ENCODE results near the gene KLF15. TPM values are rescaled to one million over a fixed set of nuclear protein-coding genes. Genes with fewer than 3 reads are reported as not detected.

Gene KLF15
- total RNA-seq, 3 donors from 2014 or later (not counting 1 experiment from before 2014, with no cell fraction given), result 0.23 to 0.38 (median 0.36) TPM

- no peak for TF ChIP-seq CTCF (IDR thresholded peaks at IDR 0.05)
- DNase-seq (no peak), ATAC-seq (no peak)
- Mint-ChIP-seq H3K36me3 (no peaks in the 10 kb centered on the region), H3K4me1 (no peaks in the 10 kb centered on the region), H3K4me3 (no peak overlapping the region), H3K27me3 (ENCODE audit: low read depth in 2 of 2) (peaks cover 34 to 38% of the 10 kb centered on the region in 2 donors), H3K27ac (no peak overlapping the region), H3K9me3 (no peaks in the 10 kb centered on the region)
- Histone ChIP-seq H3K36me3 (ENCODE audit: control insufficient read depth, insufficient read depth, low read length) (no peaks in the 10 kb centered on the region), H3K4me1 (ENCODE audit: control insufficient read depth, insufficient read depth, low read length) (no peaks in the 10 kb centered on the region), H3K4me3 (ENCODE audit: low read length) (no peak overlapping the region), H3K27me3 (ENCODE audit: control insufficient read depth, insufficient read depth, low read length) (no peaks in the 10 kb centered on the region), H3K9me3 (ENCODE audit: control insufficient read depth, insufficient read depth, low read length) (peaks cover 6% of the 10 kb centered on the region), H3K27ac (ENCODE audit: low read length) (no peak overlapping the region)
- intact Hi-C loops (cut with micrococcal nuclease), result no loop called here
- 94% methylated on average over 6 of the region's 6 CpGs for WGBS (ENCODE audit: insufficient coverage)
Observed at GRCh38 chr3:126395846-126396513, 38.8 kb upstream of the KLF15 start.

GRCh38 chr3:126394977-126395321 is 37.7 kb upstream of the KLF15 start:
- Histone ChIP-seq H3K9me3 (ENCODE audit: control insufficient read depth, insufficient read depth, low read length) (peaks cover 6% of the 10 kb centered on the region), H3K27ac (ENCODE audit: low read length) (no peak overlapping the region), H3K4me3 (ENCODE audit: low read length) (no peak overlapping the region), H3K27me3 (ENCODE audit: control insufficient read depth, insufficient read depth, low read length) (no peaks in the 10 kb centered on the region), H3K36me3 (ENCODE audit: control insufficient read depth, insufficient read depth, low read length) (no peaks in the 10 kb centered on the region), H3K4me1 (ENCODE audit: control insufficient read depth, insufficient read depth, low read length) (no peaks in the 10 kb centered on the region)
- H3K27ac Mint-ChIP-seq, result no peak overlapping the region
- no peak for ATAC-seq
- H3K4me3 Mint-ChIP-seq, result no peak overlapping the region
- no peak for DNase-seq
- no peaks in the 10 kb centered on the region for H3K4me1 Mint-ChIP-seq
- no peak for TF ChIP-seq CTCF (IDR thresholded peaks at IDR 0.05)
- intact Hi-C loops (cut with micrococcal nuclease), result no loop called here
- peaks cover 40 to 44% of the 10 kb centered on the region in 2 donors for H3K27me3 Mint-ChIP-seq (ENCODE audit: low read depth in 2 of 2)
- no peaks in the 10 kb centered on the region for H3K9me3 Mint-ChIP-seq
- 15% methylated on average over 30 of the region's 30 CpGs for WGBS (ENCODE audit: insufficient coverage)
- no peaks in the 10 kb centered on the region for H3K36me3 Mint-ChIP-seq

- peaks cover 45 to 50% of the 10 kb centered on the region in 2 donors for H3K27me3 Mint-ChIP-seq (ENCODE audit: low read depth in 2 of 2)
- WGBS (ENCODE audit: insufficient coverage), result 37% methylated on average over 43 of the region's 43 CpGs
Observed at GRCh38 chr3:126394179-126394976, 37.2 kb upstream of the KLF15 start, which contains the start of gene CFAP100. Gene CFAP100 (plus strand): TSS chr3:126394909. CDS start chr3:126396001, 1,092 bp downstream.

More at GRCh38 chr3:126394179-126394976, 37.2 kb upstream of the KLF15 start, which contains the start of gene CFAP100:
- intact Hi-C loops (cut with micrococcal nuclease), result no loop called here
- no peak within 1 kb of the TSS for H3K27ac Mint-ChIP-seq
- TF ChIP-seq CTCF (IDR thresholded peaks at IDR 0.05), result no peak
- no peaks in the 10 kb centered on the region for H3K36me3 ChIP-seq (ENCODE audit: control insufficient read depth, insufficient read depth, low read length)
- peaks cover 0 to 5% of the 10 kb centered on the region in 2 donors for H3K4me1 Mint-ChIP-seq
- DNase-seq, result no peak
- no peaks in the 10 kb centered on the region for H3K27me3 ChIP-seq (ENCODE audit: control insufficient read depth, insufficient read depth, low read length)
- H3K9me3 Mint-ChIP-seq, result no peaks in the 10 kb centered on the region
- H3K4me3 ChIP-seq (ENCODE audit: low read length), result no peak within 1 kb of the TSS
- H3K4me1 ChIP-seq (ENCODE audit: control insufficient read depth, insufficient read depth, low read length), result no peaks in the 10 kb centered on the region
- no peak within 1 kb of the TSS for H3K27ac ChIP-seq (ENCODE audit: low read length)
- no peak within 1 kb of the TSS for H3K4me3 Mint-ChIP-seq
- no peaks in the 10 kb centered on the region for H3K36me3 Mint-ChIP-seq
- peaks cover 6% of the 10 kb centered on the region for H3K9me3 ChIP-seq (ENCODE audit: control insufficient read depth, insufficient read depth, low read length)
- no peak for ATAC-seq
